GM21576 (cell line): ENCODE measurements around the gene GPALPP1.
"Not testable (repeated sequence)": the region's sequence is repeated elsewhere in the genome, so short reads cannot be mapped to it uniquely, and the experiment has no call there.

Experiments
- ATAC-seq: cut with Tn5 transposase; IDR thresholded peaks from one replicate; pipeline ENCODE4 v1.9.1; 2021; ENCODE audit warnings: mild to moderate bottlenecking, moderate library complexity; ENCODE audit not compliant: unreplicated experiment

Gene GPALPP1

GRCh38 chr13:45004096-45004495 is 14.8 kb downstream of the GPALPP1 start:
- no peak for ATAC-seq

GRCh38 chr13:45007225-45007624 is 17.9 kb downstream of the GPALPP1 start:
- no peak for ATAC-seq

GRCh38 chr13:45007823-45008222 is 18.5 kb downstream of the GPALPP1 start:
- no peak for ATAC-seq

- ATAC-seq: no peak
Measured at GRCh38 chr13:45011198-45011597, 21.9 kb downstream of the GPALPP1 start.

GRCh38 chr13:45015300-45015699 is 26.0 kb downstream of the GPALPP1 start:
- ATAC-seq: no peak

GRCh38 chr13:45016792-45017425 is 27.6 kb downstream of the GPALPP1 start:
- no peak for ATAC-seq

- ATAC-seq: not testable (repeated sequence)
Measured at GRCh38 chr13:45019981-45020380, 30.6 kb downstream of the GPALPP1 start.

GRCh38 chr13:45021250-45021649 is 31.9 kb downstream of the GPALPP1 start:
- ATAC-seq: no peak

- no peak for ATAC-seq
Measured at GRCh38 chr13:45024847-45025246, 35.5 kb downstream of the GPALPP1 start.

- no peak for ATAC-seq
Measured at GRCh38 chr13:45034342-45034741, 45.0 kb downstream of the GPALPP1 start.

GRCh38 chr13:45036206-45036605 is 46.9 kb downstream of the GPALPP1 start:
- no peak for ATAC-seq

- ATAC-seq: no peak
Measured at GRCh38 chr13:45040173-45040572, 50.8 kb downstream of the GPALPP1 start.

GRCh38 chr13:45040622-45041021 is 51.3 kb downstream of the GPALPP1 start:
- ATAC-seq: no peak

GRCh38 chr13:45042539-45042938 is 53.2 kb downstream of the GPALPP1 start:
- ATAC-seq: no peak

- no peak for ATAC-seq
Measured at GRCh38 chr13:45046445-45046844, 57.1 kb downstream of the GPALPP1 start.

GRCh38 chr13:45047394-45048310 is 58.3 kb downstream of the GPALPP1 start:
- ATAC-seq: no peak

GRCh38 chr13:45048890-45049407 is 59.6 kb downstream of the GPALPP1 start:
- no peak for ATAC-seq

- no peak for ATAC-seq
Measured at GRCh38 chr13:45049478-45049877, 60.1 kb downstream of the GPALPP1 start.

GRCh38 chr13:45051315-45051714 is 62.0 kb downstream of the GPALPP1 start:
- ATAC-seq: no peak

- peak; percentile 75 for ATAC-seq
Measured at GRCh38 chr13:45055198-45055901, 66.0 kb downstream of the GPALPP1 start.

GRCh38 chr13:45055902-45056648 is 66.7 kb downstream of the GPALPP1 start:
- ATAC-seq: no peak
